HG02588 (cell line): Measurements from ENCODE around the gene GAB4.

Source experiments
- ATAC-seq: cut with Tn5 transposase; IDR thresholded peaks from one replicate; pipeline ENCODE4 v1.9.1; 2021; ENCODE audit warnings: mild to moderate bottlenecking, moderate library complexity; ENCODE audit not compliant: unreplicated experiment

Gene GAB4

GRCh38 chr22:16988257-16988656, 19.8 kb downstream of the GAB4 start:
- no peak for ATAC-seq

GRCh38 chr22:16987822-16988221, 20.2 kb downstream of the GAB4 start:
- ATAC-seq: no peak

DNA sequence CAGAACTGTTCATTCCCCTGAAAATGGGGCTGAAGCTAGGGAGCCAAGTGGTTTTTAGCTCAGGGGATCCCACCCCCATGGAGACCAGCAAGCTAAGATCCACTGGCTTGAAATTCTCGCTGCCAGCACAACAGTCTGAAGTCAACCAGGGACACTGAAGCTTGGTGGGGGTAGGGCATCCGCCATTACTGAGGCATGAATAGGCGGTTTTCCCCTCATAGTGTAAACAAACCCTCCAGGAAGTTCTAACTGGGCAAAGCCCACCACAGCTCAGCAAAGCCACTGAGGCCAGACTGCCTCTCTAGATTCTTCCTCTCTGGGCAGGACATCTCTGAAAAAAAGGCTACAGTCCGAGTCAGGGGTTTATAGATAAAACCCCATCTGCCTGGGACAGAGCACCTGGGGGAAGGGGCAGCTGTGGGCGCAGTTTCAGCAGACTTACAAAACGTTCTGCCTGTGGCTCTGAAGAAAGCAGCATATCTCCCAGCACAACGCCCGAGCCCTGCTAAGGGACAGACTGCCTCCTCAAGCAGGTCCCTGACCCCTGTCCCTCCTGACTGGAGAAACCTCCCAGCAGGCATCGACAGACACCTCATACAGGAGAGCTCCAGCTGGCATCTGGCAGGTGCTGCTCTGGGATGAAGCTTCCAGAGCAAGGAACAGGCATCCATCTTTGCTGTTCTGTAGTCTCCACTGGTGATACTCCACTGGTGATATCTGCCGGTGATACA, 32.7 kb downstream of the GAB4 start:
- ATAC-seq: no peak

DNA sequence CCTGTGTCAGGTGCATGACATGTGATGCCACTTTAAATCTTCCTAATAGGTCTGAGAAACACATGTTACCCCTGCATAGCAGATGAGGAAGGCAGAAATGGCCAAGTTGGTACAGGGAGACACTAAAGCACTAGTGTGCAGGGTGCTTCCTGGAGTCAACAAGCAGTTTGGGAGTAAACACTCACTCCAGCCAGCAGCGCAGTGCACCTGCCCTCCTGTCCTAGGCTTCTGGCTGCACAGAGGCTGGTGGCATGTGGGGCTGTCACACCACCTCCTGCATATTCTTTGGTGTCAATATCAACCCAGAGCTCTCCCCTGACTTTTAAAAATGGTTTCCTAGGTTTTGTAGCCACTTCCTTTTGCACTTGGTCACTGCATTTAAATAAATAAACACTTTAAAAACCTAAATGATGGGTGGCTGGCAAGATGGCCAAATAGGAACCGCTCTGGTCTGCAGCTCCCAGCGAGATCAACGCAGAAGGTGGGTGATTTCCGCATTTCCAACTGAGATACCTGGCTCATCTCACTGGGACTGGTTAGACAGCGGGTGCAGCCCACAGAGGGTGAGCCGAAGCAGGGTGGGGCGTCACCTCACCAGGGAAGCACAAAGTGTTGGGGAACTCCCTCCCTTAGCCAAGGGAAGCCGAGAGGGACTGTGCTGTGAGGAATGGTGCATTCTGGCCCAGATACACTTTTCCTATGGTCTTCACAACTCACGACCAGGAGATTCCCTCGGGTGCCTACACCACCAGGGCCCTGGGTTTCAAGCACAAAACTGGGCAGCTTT, 33.5 kb downstream of the GAB4 start:
- ATAC-seq: no peak

- no peak for ATAC-seq
Measured at GRCh38 chr22:16973591-16974297, 34.3 kb downstream of the GAB4 start.

DNA sequence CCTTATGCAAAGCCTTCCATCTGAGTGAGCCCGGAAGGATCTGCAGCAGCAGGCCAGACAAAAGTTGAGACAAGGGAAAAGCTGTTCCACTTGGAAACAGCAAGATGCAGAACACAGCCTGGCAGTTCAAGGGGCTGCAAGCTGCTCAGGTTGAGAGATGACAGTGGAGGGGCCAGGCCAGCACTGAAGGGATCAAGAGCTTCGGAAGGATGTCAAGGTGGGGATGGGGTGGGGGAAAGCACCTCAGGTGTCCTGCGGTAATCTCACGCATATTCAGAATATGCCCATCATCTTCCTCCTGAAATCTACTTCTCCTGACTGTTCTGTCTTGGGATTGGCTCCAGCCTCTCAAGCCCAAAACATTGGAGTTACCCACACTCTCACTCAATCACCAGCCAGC, 35.7 kb downstream of the GAB4 start:
- no peak for ATAC-seq

DNA sequence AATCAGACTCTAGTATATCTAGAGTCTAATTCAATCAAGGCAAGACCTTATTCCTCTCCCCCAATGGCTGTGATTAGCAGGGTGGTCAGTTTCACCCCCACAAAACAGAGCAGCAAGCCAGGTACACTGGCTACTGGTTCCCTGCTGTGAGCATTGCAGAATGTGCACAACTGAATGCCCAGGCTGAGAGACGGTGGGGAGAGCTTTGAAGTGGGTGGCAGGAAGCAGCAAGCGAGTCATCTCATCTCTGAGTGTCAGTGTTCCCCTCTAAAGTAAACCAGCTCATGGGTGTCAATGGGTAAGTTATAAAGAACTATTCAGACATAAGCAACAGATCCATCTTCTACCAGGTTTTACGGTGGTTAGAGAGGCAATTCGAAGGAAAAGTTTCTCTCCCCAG, 37.6 kb downstream of the GAB4 start:
- ATAC-seq: no peak

DNA sequence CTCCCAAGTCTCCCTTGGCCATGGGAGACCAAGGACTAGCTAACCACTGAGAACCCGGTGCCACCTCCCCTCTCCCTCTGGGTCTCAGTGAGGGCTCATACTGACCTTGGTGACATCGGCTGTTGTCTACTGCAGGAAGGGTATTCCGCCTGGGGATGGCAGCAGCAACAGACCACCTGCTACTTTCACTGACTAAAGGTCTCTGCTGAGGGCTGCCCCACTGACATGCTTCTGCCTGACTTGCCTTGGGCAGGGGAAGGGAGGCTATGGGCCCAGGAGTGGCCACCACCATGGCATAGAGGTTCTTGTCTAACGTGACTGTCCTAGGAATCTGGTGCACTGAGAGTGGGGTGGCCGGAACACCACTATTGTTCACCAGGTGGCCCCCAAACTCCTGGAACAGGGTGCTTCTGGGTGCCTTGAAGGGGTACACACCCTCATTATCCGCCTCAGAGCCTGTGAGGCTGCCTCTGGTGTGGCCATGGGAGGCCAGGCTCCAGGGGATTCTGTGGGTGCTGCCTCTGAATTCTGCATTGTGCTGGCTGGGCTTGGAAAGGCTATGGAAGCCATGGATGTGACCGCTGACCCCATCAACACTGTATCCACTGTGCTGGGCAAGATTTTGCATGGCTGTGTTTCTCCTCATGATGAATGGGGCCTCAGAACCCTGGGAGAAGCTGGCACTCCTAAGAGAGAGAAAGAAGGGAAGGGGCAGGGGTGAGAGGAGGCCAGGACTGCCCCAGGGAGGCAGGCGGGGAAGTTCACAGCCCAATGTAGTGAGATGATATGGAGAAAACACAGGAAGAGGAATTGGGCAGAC, 38.3 kb downstream of the GAB4 start:
- no peak for ATAC-seq

DNA sequence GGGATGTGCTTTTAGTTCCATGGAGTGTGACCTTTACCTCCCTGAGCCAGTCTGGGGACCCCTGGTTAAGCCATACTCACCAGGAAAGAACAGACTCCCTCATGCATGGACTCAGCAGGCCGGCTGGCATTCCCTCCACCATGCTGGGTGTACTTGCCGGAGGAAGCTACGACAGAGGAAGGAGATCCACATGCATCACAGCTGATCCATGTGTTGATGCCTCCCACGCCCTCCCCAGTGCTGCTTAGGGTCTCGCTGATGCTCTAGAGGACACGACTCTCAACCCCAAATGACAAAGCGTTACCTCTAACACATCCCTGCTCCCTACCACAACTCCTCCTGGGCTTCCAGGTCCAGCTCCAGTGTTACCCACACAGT, 39.8 kb downstream of the GAB4 start:
- ATAC-seq: no peak

DNA sequence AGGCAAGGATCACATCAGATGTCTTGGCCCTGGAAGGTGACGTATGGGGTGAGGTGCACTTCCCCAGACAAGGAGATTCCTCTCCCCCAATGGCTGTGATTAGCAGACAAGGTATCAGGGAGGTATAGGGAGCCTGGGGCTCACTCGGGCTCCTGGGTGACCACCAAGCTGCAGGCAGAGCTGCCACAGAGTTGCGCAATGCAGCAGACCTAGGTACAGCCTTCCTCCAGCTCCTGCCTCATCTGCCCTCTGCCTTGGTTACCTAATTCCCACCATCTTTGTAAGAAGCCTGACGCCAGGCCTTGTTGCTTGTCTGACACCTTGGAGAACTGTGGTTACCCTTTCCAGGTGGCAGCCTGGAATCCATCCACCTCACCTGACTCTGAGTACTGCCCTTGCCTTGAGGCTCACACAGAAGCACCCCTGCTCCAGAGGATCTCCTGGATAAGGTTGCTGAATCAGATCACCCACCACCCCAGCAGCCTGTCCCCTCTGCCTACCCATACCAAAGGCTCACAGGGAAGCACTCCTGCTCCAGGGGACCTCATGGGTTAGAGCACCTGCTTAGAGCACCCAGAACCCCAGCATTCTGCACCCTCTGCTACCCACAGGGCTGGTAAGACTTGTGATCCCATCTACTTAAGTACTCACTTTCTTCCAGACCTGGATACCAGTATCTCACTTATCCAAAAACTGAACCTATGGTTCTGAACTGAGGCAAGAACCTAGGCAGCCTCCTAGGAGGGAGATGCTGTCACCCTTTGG, 40.4 kb downstream of the GAB4 start:
- no peak for ATAC-seq

DNA sequence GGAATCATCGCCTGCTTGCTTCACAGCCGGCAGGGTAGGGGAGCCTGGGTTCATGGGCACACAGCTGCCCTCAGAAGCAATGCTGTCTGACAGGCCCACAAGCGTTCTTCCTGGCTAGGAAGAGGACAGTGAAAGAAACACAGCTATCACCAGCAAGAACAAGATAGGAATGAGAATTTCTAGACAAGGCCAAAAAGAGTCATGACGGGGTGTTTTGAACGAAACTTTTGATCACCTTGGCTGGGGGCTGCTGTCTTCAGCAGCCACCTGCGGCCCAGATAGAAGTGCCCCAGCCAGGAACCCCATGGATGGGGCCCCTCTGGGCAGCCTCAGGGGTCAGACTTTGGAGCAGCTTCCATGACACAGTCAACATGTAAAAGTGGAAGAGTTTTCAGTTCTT, 41.8 kb downstream of the GAB4 start:
- no peak for ATAC-seq

GRCh38 chr22:16965560-16965959, 42.5 kb downstream of the GAB4 start:
- no peak for ATAC-seq

DNA sequence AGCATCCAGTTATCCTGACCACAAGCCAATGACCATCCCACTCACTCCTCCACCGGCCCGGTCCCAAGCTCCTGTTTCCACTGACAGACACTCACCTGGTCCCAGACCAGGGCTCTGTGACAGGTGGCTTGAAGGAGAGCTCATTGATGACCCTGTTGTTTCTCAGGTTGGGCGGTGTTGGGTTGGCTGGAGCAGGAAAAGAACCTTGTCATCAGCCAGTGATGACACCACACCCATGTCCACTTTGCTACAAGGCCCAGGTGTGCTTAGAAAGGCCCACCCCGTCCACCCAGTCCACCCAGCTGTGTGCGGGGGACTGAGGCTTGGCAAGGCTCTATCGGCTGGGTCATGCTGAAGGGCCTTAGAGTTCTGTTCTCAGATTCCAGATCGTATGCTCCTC, 42.9 kb downstream of the GAB4 start:
- ATAC-seq: no peak

DNA sequence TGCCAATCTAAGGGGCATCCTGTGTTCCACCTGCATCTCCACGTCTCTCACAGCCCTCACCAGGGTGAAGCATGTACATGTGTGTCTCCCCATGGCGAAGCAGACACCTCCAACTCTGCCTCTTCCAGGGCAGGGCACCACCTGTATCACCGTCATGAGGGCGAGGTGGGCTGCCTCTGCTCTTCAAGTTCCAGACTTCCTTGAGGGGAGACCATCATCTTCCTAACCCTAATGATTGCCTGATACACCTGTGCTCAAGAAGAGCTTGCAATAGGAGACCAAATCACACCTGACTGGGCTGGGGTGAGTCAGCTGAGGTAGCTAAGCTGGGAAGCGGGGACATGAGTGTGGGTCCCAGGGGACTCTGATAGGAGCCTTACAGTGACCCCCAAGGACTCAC, 43.7 kb downstream of the GAB4 start:
- no peak for ATAC-seq

- ATAC-seq: no peak
Measured at GRCh38 chr22:16963189-16963945, 44.7 kb downstream of the GAB4 start.

DNA sequence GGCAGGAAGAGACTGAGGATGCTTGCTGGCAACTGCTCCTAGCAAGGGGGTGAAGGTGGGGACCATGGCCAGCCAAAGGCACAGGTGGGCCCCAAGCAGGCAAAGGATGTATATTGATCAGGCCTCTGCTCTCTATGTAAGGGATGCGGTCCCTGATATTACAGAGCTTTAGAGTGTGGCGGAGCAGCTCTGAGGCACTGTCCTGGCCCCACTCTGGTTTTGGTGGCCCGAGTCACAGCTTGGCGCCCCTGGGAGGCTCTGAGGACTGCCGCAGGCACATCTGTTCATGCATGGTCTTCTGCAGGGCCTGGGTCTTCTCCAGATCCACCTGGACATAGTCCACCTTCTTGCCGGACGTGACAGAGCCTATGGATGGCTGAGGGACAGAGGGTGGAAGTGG, 45.5 kb downstream of the GAB4 start:
- no peak for ATAC-seq

- no peak for ATAC-seq
Measured at GRCh38 chr22:16961477-16962186, 46.4 kb downstream of the GAB4 start.

DNA sequence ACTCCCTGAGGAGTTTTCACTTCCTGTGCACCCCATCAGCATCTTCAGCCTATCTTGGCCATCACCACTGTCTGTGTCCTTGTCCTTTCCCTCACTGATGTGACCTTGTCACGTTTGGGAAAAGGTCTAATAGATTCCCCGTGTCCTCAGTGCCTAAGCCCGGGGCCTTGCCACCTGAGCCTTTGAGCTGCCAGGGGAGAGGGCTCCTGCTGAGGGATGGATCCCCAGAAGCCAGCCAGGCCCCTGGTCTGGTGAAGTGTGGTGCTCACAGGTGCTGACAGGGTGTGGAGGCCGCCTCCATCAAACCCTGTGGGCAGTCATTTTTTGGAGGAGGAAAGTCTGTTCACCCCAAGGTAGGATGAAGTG, 47.2 kb downstream of the GAB4 start:
- ATAC-seq: no peak

DNA sequence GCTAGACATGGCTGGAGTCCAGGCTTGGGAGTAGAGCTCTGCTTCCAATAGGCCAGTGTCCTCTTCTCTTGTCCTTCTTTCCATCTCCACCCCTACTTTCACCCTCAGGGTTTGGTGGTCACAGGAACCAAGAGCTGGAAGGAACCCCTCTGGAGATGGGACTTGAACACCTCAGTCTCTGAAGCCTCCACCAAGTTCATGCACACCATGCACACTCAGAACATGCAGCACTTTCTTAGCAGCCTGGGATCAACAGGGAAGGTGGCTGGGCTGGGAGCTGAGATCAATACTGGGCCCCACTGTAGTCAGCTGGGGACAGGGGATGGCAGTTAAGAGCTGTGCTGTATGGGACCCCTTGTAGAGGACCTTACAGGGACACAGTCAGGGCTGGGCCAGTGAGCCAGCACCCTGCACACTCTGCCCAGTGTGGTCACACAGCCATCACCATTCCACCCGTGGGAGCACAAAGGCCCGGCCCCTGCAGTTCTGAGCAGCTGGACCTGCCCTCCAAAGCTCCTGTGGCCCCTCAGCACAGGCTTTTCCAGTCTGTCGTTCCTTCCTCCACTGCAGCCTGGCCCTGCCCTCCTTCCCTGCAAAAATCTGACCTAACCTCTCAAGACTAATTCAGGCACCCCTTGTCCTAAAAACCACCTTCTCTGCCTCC, 47.7 kb downstream of the GAB4 start:
- ATAC-seq: no peak
